K562 (cell line): ENCODE data around the gene SLC25A44. TPM values are rescaled to one million over a fixed set of nuclear protein-coding genes. Genes with fewer than 3 reads are reported as not detected.

Experiments used
- ATF1 ChIP-seq, 2 experiments: fragments of 450-650 bp in 1 of 2; IDR thresholded peaks; 2 replicates each; pipeline ENCODE4 v1.6.1; 2016; ENCODE audit warnings: missing compliant biosample characterization in 1 of 2, missing genetic modification characterization in 1 of 2
- CHAMP1 ChIP-seq: fragments of 450-650 bp; IDR thresholded peaks from 2 replicates; pipeline ENCODE4 v1.6.1; 2016; ENCODE audit warnings: mild to moderate bottlenecking
- CTBP1 ChIP-seq: fragments of 450-650 bp; IDR thresholded peaks from 2 replicates; pipeline ENCODE4 v1.6.1; 2016; ENCODE audit warnings: borderline replicate concordance
- CTCF ChIP-seq, 3 experiments: IDR thresholded peaks in 2 of 3; conservative IDR thresholded peaks in 1 of 3; 2 replicates each; pipeline ENCODE4 v1.5.1; 2011 to 2012; ENCODE audit warnings: low read length in 3 of 3, mild to moderate bottlenecking in 3 of 3, control low read depth in 2 of 3, improper control_type of control experiment in 1 of 3, inconsistent platforms in 1 of 3, low read depth in 1 of 3, mixed read lengths in 1 of 3, moderate library complexity in 1 of 3; ENCODE audit not compliant: insufficient read depth in 2 of 3
- HDAC3 ChIP-seq: fragments of 450-650 bp; IDR thresholded peaks from 2 replicates; pipeline ENCODE4 v1.6.1; 2018; ENCODE audit warnings: borderline replicate concordance, mild to moderate bottlenecking, moderate library complexity; ENCODE audit not compliant: partially characterized antibody
- MED1 ChIP-seq: sonication (generic); formaldehyde crosslinking; IDR thresholded peaks from 2 replicates; pipeline ENCODE4 v1.8.1; 2023; ENCODE audit warnings: missing genetic modification reagents, borderline replicate concordance
- PHB ChIP-seq: fragments of 250-450 bp; sonication (Bioruptor Pico); IDR thresholded peaks from 2 replicates; pipeline ENCODE4 v1.5.0; 2021
- SMARCC2 ChIP-seq: fragments of 450-650 bp; IDR thresholded peaks from 2 replicates; pipeline ENCODE4 v1.6.1; 2017; ENCODE audit warnings: antibody characterized with exemption, moderate library complexity, mild to moderate bottlenecking, low read depth
- SNRNP70 ChIP-seq: fragments of 200-400 bp; formaldehyde crosslinking; optimal IDR thresholded peaks from 2 replicates; pipeline ENCODE3; 2017; ENCODE audit warnings: low read depth, low read length
- STAG1 ChIP-seq: sonication (generic); formaldehyde crosslinking; IDR thresholded peaks from 2 replicates; pipeline ENCODE4 v1.5.0; 2020; ENCODE audit warnings: missing genetic modification reagents, borderline replicate concordance
- ZC3H11A ChIP-seq: IDR thresholded peaks from 2 replicates; pipeline ENCODE4 v1.6.1; 2012; ENCODE audit warnings: low read depth, low read length, improper control_type of control experiment
- ZFX ChIP-seq: sonication (generic); formaldehyde crosslinking; IDR thresholded peaks from 2 replicates; pipeline ENCODE4 v1.8.0; 2022; ENCODE audit warnings: mild to moderate bottlenecking, missing genetic modification reagents, moderate library complexity
- ZNF407 ChIP-seq: fragments of 450-650 bp; IDR thresholded peaks from 2 replicates; pipeline ENCODE4 v1.6.1; 2016; ENCODE audit warnings: low read depth
- ZNF76 ChIP-seq: fragments of 250-450 bp; sonication (Bioruptor Pico); IDR thresholded peaks from 2 replicates; pipeline ENCODE4 v1.4.0; 2020; ENCODE audit warnings: mild to moderate bottlenecking, moderate library complexity, borderline replicate concordance
- polyA plus RNA-seq, 8 experiments: library from polyadenylated mRNA; depleted of rRNA in 4 of 8; stranded (reverse) in 5 of 8; unstranded in 3 of 8; fragments of >200 nt; fragmentation: Nextera tagmentation in 2 of 8; fragmentation: Illumina TruSeq in 1 of 8; extraction: Ambion mirVana in 2 of 8; extraction: Trizol in 1 of 8; gene quantifications; 2 replicates each; pipeline versions ENCODE4 v1.2.1 to v1.2.3, GENCODE V29; 2011 to 2014; ENCODE audit warnings: inconsistent platforms in 1 of 8, missing spikeins in 1 of 8
- total RNA-seq, 7 experiments: library from RNA; depleted of rRNA in 6 of 7; stranded (reverse); fragments of >200 nt in 6 of 7; fragmentation: Illumina TruSeq in 2 of 7; extraction: Trizol in 2 of 7; gene quantifications; 2 replicates each; pipeline versions ENCODE4 v1.2.1 to v1.2.3, GENCODE V29; 2011 to 2021; ENCODE audit warnings: low replicate concordance in 1 of 7

The SLC25A44 gene
- total and polyA plus RNA-seq, 9 of the 15 experiments (the other 6 are each of a cell fraction or from before 2014, with no cell fraction given), result 4.4 to 22.8 (median 12.5) TPM

GRCh38 chr1:156212833-156213643, 19.1 kb downstream of the SLC25A44 start, which contains the start of gene PMF1 (continued):
- TF ChIP-seq ZNF407, result no peak
- no peak for TF ChIP-seq SNRNP70
- peak; percentile 70; the same call in 1 of the 2 replicates for TF ChIP-seq CTBP1
- no peak for TF ChIP-seq CTCF (IDR thresholded peaks at IDR 0.05 in 2 of 3, conservative IDR thresholded peaks at IDR 0.05 in 1 of 3; ENCODE audit: insufficient read depth in 2 of 3, low read depth in 1 of 3, low read length in 3 of 3)
- TF ChIP-seq CHAMP1, result no peak
- TF ChIP-seq ZFX (CRISPR knock-in tag), result peak; percentile 82
- TF ChIP-seq PHB, result no peak
- peak; percentile 62 for TF ChIP-seq ATF1 (CRISPR knock-in tag; IDR thresholded peaks at IDR 0.05)
- TF ChIP-seq ATF1 (tag; IDR thresholded peaks at IDR 0.05), result peak; percentile 97
- no peak for TF ChIP-seq ZNF76
- TF ChIP-seq MED1 (CRISPR knock-in tag), result no peak
- no peak for TF ChIP-seq SMARCC2
- TF ChIP-seq ZC3H11A, result no peak
- TF ChIP-seq HDAC3, result peak; percentile 12
- TF ChIP-seq STAG1 (CRISPR knock-in tag), result no peak
